Activated effector memory CD4-positive, alpha-beta T cell treated with anti-CD3 and anti-CD28 coated beads, Interleukin-2, amount 50 U/mL, for 16 hours (primary cell): ENCODE data around the gene NEDD1.

ENCODE experiments used
- DNase-seq: peaks from one replicate; pipeline ENCODE4 v3.0.0-alpha.2; 2020

Gene NEDD1

DNA sequence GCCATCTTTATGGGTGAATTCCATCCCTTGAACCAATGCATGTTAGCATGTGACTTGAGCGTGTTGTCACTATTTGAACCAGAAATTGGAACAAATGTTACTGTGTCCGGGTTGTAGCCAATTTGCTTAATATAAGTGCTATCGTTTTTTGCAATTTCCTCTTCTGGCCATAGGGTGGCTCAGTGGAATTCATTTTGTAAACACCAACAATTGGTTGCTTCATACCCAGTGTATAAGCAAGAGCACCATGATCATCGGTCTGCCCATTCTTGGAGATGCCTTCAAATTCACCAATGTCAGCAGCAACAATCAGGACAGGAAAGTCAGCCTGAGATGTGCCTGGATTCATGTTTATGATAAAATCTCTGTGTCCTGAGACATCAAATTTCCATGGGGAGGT lies 5.0 kb upstream of the NEDD1 start:
- DNase-seq = no peak

DNA sequence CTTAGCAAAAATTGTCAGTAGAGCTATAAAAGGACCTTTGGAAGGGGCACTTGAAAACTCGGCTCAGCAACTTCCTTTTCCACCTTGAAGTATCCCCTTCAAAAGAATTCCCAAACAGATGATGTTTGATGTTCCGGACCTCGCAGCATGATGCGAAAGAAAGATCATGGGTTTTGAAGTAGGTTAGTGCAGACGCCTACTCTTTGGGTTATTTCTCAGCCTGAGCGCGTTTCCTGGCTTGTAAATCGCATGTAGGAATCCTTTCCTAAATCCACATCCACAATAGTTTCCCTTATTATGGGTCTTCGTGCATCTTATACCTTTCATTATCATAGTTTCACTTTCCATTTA lies 584 bp upstream of the NEDD1 start:
- DNase-seq = no peak

DNA sequence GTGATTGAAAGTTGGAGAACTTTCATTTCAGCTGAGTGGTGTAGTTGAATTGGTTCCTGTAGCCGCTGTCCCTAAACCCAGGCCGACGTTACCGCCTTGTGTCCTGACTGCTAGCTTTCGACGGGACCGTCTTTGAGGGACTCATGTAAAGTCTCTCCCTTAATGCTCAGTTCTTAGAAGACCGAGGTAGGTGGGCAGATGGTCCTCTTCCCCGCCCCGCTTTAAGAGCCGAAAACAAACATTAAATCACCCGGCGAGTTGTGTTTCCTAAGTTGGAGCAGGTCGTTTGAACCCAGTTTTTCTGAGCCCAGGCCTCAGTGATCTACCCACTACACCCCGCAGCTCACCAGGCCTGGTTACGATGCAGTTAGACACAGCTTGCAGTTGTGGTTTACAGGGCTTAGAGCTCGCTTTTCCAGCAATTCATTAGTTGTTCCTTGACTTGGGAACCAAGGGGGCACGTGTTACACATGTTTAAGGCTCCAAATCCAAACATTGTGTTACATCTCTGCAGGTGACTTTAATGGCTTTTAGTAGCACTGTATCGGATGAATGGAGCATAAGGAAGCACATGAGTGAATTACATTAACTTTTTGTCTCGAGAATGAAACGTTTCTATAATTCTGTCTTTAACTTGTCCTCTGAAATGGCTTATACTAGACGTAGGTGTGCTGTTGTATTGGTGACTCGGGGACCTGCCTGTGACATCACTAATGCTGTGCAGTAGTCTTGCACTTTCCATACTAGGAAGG lies 790 bp downstream of the NEDD1 start:
- DNase-seq = peak; percentile 69

GRCh38 chr12:96908423-96908675 lies 1.3 kb downstream of the NEDD1 start:
- no peak for DNase-seq

- DNase-seq = no peak
Measured at GRCh38 chr12:96912261-96912660, 5.2 kb downstream of the NEDD1 start.

DNA sequence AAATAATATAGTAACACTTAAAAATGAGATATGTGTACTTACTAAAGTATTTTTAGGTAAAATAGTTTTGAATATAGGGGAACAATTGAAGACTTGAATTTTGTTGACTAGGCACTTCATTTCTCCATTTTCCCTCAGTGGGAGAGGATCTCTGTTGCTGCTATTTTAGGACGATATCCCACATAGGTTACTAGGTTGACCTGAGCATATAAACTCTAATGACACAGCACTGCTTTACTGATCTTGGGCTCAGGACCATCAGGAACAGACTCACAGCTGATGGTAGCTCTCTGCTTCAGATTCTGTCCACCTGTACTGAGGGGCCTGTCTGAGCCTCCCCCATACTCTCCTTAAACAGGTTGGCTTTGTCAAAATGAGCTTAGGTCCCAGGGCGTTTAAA lies 5.9 kb downstream of the NEDD1 start:
- no peak for DNase-seq

- no peak for DNase-seq
Measured at GRCh38 chr12:96919510-96920210, 12.6 kb downstream of the NEDD1 start.

- DNase-seq = no peak
Measured at GRCh38 chr12:96948782-96949181, 41.7 kb downstream of the NEDD1 start.

DNA sequence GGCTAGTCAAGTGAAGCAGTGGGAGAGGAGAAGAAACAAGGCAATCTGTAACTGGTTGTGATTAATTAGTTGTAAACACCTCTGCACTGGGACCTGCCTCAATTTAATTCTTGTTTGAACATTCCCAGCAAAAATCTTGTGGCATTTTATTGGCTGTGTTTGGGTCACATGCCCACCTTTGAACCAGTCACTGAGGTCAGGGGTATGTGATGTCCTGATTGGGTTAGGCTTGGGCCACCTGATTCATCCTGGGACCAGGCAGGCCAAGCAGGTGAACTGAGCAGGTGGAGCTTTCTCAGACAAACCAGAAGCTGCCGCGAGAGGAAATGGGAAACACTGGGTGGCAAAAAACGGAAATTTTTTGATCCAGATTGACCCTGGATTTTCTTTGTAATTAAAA lies 72.5 kb downstream of the NEDD1 start:
- no peak for DNase-seq

DNA sequence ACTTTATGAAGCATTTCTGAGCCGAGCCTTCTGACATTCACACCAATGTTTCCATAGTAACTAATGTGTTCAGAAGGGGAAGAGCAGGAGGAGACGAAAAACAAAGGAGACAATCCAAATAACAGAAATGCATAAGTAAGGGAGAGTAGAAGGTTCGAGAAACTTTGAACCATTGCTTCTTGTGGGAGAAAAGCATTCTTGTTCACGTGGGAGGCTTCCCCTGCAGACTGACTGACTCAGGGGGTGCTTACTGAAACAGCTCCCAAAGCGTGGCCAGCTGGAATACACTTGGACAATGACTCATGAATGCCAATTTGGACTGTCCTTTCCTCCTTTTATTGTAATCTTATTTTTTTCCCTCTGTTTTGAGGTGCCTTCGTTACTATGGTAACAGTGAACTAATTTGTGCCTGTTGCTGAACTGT lies 73.9 kb downstream of the NEDD1 start:
- DNase-seq = no peak

DNA sequence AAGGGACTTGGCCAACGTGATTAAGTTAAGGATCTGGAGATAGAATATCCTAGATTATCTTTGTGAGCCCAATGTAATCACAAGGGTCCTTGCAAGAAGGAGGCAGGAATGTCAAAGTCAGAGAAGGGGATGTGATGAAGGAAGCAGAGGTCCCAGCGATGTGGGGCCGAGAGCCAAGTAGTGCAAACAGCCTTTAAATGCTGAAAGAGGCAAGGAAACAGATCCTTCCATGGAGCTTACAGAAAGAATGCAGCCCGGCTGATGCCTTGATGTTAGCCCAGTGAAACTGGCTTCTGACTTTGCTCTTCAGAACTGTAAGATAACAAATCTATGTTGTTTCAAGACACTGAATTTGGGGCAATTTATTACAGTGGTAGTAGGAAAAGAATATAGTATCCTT lies 74.9 kb downstream of the NEDD1 start:
- DNase-seq = no peak

DNA sequence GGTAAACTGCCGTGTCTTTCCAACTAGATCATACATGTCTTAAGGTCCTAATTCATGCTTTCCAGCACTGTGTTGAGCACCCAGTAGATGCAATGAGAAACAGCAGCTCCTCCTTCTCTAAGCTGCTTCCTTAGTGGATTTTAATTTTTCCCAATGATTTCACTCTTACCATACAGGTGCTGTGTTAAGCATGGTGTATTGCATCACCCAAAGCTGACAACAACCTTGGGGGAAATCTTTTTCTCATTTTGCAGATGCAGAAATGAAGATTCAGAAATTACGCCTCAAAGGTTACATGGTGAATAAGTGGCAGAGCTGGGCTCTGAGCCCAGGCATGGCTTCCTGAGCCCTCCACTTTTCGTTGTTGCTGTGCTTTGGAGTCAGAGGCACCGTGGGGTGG lies 75.6 kb downstream of the NEDD1 start:
- DNase-seq = no peak

GRCh38 chr12:96985515-96986362 lies 78.7 kb downstream of the NEDD1 start:
- DNase-seq = peak; percentile 78

GRCh38 chr12:96986883-96987523 lies 79.9 kb downstream of the NEDD1 start:
- no peak for DNase-seq

DNA sequence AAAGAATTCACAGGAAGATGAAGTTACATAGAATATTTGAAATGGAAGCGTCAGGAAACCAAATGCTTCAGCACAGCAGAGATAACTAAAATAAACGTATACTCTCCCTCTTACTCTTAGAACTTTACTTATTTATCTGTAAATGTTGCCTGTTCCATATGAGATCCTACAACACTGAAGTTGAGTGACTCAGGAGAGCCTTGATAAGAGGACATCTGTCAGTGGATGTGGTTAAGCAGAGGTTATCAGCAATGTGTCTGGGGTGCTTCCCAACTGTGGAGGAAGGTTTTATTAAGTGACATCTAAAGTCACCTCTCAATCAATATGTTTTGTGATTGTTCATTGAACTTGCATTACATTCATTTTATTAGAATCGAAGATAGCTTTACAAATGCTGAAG lies 81.9 kb downstream of the NEDD1 start:
- no peak for DNase-seq

DNA sequence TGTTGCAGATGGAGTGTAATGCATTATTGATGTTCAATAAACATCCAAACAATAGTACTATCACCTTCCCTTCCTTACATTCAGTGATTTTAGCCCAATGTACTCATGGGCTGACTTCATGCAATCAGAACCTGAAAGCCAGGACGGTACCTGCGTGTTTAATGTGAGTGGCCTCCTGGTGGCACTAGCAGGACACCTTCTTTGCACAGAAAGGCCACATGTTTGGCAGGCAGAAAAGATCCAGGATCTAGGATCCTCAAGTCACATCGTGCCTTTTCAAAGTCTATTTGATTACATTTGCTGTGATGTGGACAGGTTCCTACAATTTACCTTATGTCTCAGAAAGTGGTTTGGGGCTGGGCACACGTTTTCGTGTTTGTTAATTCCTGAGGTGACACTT lies 82.9 kb downstream of the NEDD1 start:
- DNase-seq = no peak

DNA sequence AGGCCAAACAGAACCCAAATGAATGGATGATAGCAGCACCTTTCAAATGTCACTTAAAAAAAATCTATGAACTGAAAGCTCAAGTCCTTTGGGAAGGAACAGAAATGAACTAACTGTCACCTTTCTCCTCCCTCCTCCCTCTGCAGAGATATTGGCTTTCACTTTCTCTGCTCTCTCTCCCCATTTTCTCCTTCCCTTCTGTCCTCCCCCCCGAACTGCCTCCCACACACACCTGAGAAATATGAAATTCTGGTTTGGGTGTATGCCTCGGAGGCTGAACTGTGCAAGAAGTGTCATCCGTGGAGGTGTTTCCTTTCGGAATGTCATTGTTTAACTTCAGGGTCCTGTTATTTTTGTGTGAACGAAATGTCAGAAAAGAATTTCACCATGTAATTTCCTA lies 87.8 kb downstream of the NEDD1 start:
- no peak for DNase-seq

- DNase-seq = no peak
Measured at GRCh38 chr12:96995861-96996260, 88.8 kb downstream of the NEDD1 start.

GRCh38 chr12:96997797-96998484 lies 90.9 kb downstream of the NEDD1 start:
- DNase-seq = no peak

GRCh38 chr12:97003276-97003675 lies 96.2 kb downstream of the NEDD1 start:
- DNase-seq = no peak
